Type B pancreatic cell (in vitro differentiated cells): Measurements from ENCODE around the gene ROPN1. TPM values are rescaled to one million over a fixed set of nuclear protein-coding genes. Genes with fewer than 3 reads are reported as not detected.

Experiments used
- DNase-seq: peaks from one replicate; pipeline ENCODE4 v3.0.0; 2021; ENCODE audit warnings: mixed read lengths; ENCODE audit not compliant: unreplicated experiment; ENCODE audit errors: extremely low spot score
- H3K27ac Mint-ChIP-seq: 2 replicates; pipeline ENCODE4 v1.8.0; 2021; ENCODE audit warnings: mild to moderate bottlenecking, mixed read lengths
- H3K27me3 Mint-ChIP-seq: 2 replicates; pipeline ENCODE4 v1.8.0; 2021; ENCODE audit warnings: mixed read lengths
- H3K36me3 Mint-ChIP-seq: 2 replicates; pipeline ENCODE4 v1.8.0; 2021; ENCODE audit warnings: mixed read lengths
- H3K4me1 Mint-ChIP-seq: one replicate; pipeline ENCODE4 v1.8.0; 2021; ENCODE audit warnings: mixed read lengths; ENCODE audit not compliant: unreplicated experiment
- H3K4me3 Mint-ChIP-seq: 2 replicates; pipeline ENCODE4 v1.8.0; 2021; ENCODE audit warnings: mild to moderate bottlenecking, mixed read lengths
- H3K9me3 Mint-ChIP-seq: 2 replicates; pipeline ENCODE4 v1.8.0; 2021; ENCODE audit warnings: mixed read lengths
- CTCF ChIP-seq: fragments of 200-600 bp; sonication (generic); conservative IDR thresholded peaks from 2 replicates; pipeline ENCODE4 v1.5.0; 2021; ENCODE audit warnings: antibody characterized with exemption, mild to moderate bottlenecking
- total RNA-seq: library from RNA; stranded (reverse); gene quantifications from 2 replicates; pipeline ENCODE4 v1.2.1, GENCODE V29; 2021; ENCODE audit warnings: low replicate concordance

ROPN1 gene
- total RNA-seq, 1 donor from 2014 or later, result not detected

GRCh38 chr3:123961508-123961856 lies 30.4 kb downstream of the ROPN1 start:
- DNase-seq, result no peak
- Mint-ChIP-seq H3K4me3 (peak overlapping the region; percentile 97), H3K9me3 (no peaks in the 10 kb centered on the region), H3K27me3 (no peaks in the 10 kb centered on the region), H3K4me1 (peaks cover 30% of the 10 kb centered on the region), H3K36me3 (no peaks in the 10 kb centered on the region), H3K27ac (peak overlapping the region; percentile 96)
- peak; percentile 21 for TF ChIP-seq CTCF

- no peak for TF ChIP-seq CTCF
These were observed 31.0 kb downstream of the ROPN1 start, which contains the start of gene CCDC14 for GRCh38 chr3:123960781-123961507. Gene CCDC14, minus strand, starts transcription at chr3:123961229. Its CDS starts 56 bp downstream, at chr3:123961173.

GRCh38 chr3:123953735-123954134 lies 38.2 kb downstream of the ROPN1 start:
- no peak for TF ChIP-seq CTCF
- no peak for DNase-seq
- peaks cover 14% of the 10 kb centered on the region for H3K4me1 Mint-ChIP-seq
- no peaks in the 10 kb centered on the region for H3K27me3 Mint-ChIP-seq
- H3K27ac Mint-ChIP-seq, result no peak overlapping the region
- H3K36me3 Mint-ChIP-seq, result peaks cover 37% of the 10 kb centered on the region
- no peak overlapping the region for H3K4me3 Mint-ChIP-seq
- no peaks in the 10 kb centered on the region for H3K9me3 Mint-ChIP-seq

More at GRCh38 chr3:123960781-123961507, 31.0 kb downstream of the ROPN1 start, which contains the start of gene CCDC14:
- H3K4me3 Mint-ChIP-seq, result peak within 1 kb of the TSS; percentile 97
- no peaks in the 10 kb centered on the region for H3K9me3 Mint-ChIP-seq
- H3K27me3 Mint-ChIP-seq, result no peaks in the 10 kb centered on the region
- H3K4me1 Mint-ChIP-seq, result peaks cover 30% of the 10 kb centered on the region
- no peaks in the 10 kb centered on the region for H3K36me3 Mint-ChIP-seq
- peak; percentile 92 for DNase-seq
- peak within 1 kb of the TSS; percentile 96 for H3K27ac Mint-ChIP-seq

GRCh38 chr3:123952844-123953520 lies 38.9 kb downstream of the ROPN1 start:
- Mint-ChIP-seq H3K27me3 (no peaks in the 10 kb centered on the region), H3K27ac (no peak overlapping the region), H3K9me3 (no peaks in the 10 kb centered on the region), H3K4me3 (no peak overlapping the region), H3K4me1 (peaks cover 6% of the 10 kb centered on the region), H3K36me3 (peaks cover 40% of the 10 kb centered on the region)
- no peak for DNase-seq
- TF ChIP-seq CTCF, result no peak

GRCh38 chr3:123951522-123952447 lies 40.1 kb downstream of the ROPN1 start:
- TF ChIP-seq CTCF, result no peak
- Mint-ChIP-seq H3K4me3 (no peak overlapping the region), H3K27ac (no peak overlapping the region), H3K4me1 (peaks cover 5% of the 10 kb centered on the region), H3K27me3 (no peaks in the 10 kb centered on the region), H3K9me3 (no peaks in the 10 kb centered on the region), H3K36me3 (peaks cover 42% of the 10 kb centered on the region)
- DNase-seq, result no peak
